SK-N-SH treated with all-trans-retinoic acid at 6 μM for 48 hours (cell line): ENCODE data around the gene TMEM208.

Experiments used
- ATAC-seq: fragments of 200-7000 bp; cut with Tn5 transposase; 3 replicates; pipeline ENCODE4 v1.9.1; 2020; ENCODE audit warnings: mild to moderate bottlenecking, moderate library complexity
- ARNTL ChIP-seq: fragments of 450-650 bp; formaldehyde crosslinking; IDR thresholded peaks from 2 replicates; pipeline ENCODE4 v1.5.0; 2020; ENCODE audit warnings: low read depth, mild to moderate bottlenecking, moderate library complexity, borderline replicate concordance
- BACH2 ChIP-seq: fragments of 250-450 bp; sonication (Bioruptor Pico); IDR thresholded peaks from 2 replicates; pipeline ENCODE4 v1.9.0; 2021; ENCODE audit warnings: mild to moderate bottlenecking, borderline replicate concordance
- CSDC2 ChIP-seq: fragments of 250-450 bp; sonication (Bioruptor Pico); IDR thresholded peaks from 2 replicates; pipeline ENCODE4 v1.5.0; 2020; ENCODE audit warnings: mild to moderate bottlenecking, moderate library complexity
- CSRNP3 ChIP-seq: fragments of 250-450 bp; sonication (Bioruptor Pico); IDR thresholded peaks from 2 replicates; pipeline ENCODE4 v1.5.1; 2021; ENCODE audit warnings: mild to moderate bottlenecking, moderate library complexity
- ESRRG ChIP-seq: fragments of 250-450 bp; sonication (Bioruptor Pico); IDR thresholded peaks from 2 replicates; pipeline ENCODE4 v1.6.1; 2021; ENCODE audit warnings: mild to moderate bottlenecking
- GLIS3 ChIP-seq: fragments of 250-450 bp; sonication (Bioruptor Pico); IDR thresholded peaks from 2 replicates; pipeline ENCODE4 v1.5.0; 2020; ENCODE audit warnings: mild to moderate bottlenecking, moderate library complexity
- ISL1 ChIP-seq: fragments of 250-450 bp; sonication (Bioruptor Pico); IDR thresholded peaks from 2 replicates; pipeline ENCODE4 v2.1.2; 2022; ENCODE audit warnings: mild to moderate bottlenecking, moderate library complexity
- OSR1 ChIP-seq: fragments of 250-450 bp; sonication (Bioruptor Pico); IDR thresholded peaks from 2 replicates; pipeline ENCODE4 v1.8.0; 2022; ENCODE audit warnings: moderate library complexity, mild to moderate bottlenecking, inconsistent platforms
- PATZ1 ChIP-seq: fragments of 250-450 bp; sonication (Bioruptor Pico); IDR thresholded peaks from 2 replicates; pipeline ENCODE4 v1.8.0; 2020; ENCODE audit warnings: mild to moderate bottlenecking, moderate library complexity, borderline replicate concordance
- POU6F1 ChIP-seq: fragments of 250-450 bp; sonication (Bioruptor Pico); IDR thresholded peaks from 2 replicates; pipeline ENCODE4 v1.8.0; 2021; ENCODE audit warnings: low read depth, mild to moderate bottlenecking, moderate library complexity, borderline replicate concordance
- RARB ChIP-seq: fragments of 250-450 bp; sonication (Bioruptor Pico); IDR thresholded peaks from 2 replicates; pipeline ENCODE4 v1.8.0; 2021; ENCODE audit warnings: mild to moderate bottlenecking, moderate library complexity
- SNAI2 ChIP-seq: fragments of 250-450 bp; sonication (Bioruptor Pico); IDR thresholded peaks from 2 replicates; pipeline ENCODE4 v1.5.0; 2020; ENCODE audit warnings: mild to moderate bottlenecking, moderate library complexity
- TCF4 ChIP-seq: fragments of 250-450 bp; sonication (Bioruptor Pico); IDR thresholded peaks from 2 replicates; pipeline ENCODE4 v1.8.0; 2021; ENCODE audit warnings: mild to moderate bottlenecking, moderate library complexity, borderline replicate concordance
- TOX ChIP-seq: fragments of 250-450 bp; sonication (Bioruptor Pico); IDR thresholded peaks from 2 replicates; pipeline ENCODE4 v1.8.0; 2021; ENCODE audit warnings: mild to moderate bottlenecking, moderate library complexity, borderline replicate concordance
- TSHZ2 ChIP-seq: fragments of 250-450 bp; sonication (Bioruptor Pico); IDR thresholded peaks from 2 replicates; pipeline ENCODE4 v1.5.0; 2020; ENCODE audit warnings: mild to moderate bottlenecking, moderate library complexity
- ZC3H10 ChIP-seq: fragments of 250-450 bp; sonication (Bioruptor Pico); IDR thresholded peaks from 2 replicates; pipeline ENCODE4 v1.5.1; 2021; ENCODE audit warnings: mild to moderate bottlenecking, moderate library complexity
- ZFP3 ChIP-seq: fragments of 250-450 bp; sonication (Bioruptor Pico); IDR thresholded peaks from 2 replicates; pipeline ENCODE4 v1.5.0; 2020; ENCODE audit warnings: mild to moderate bottlenecking, moderate library complexity
- ZFP30 ChIP-seq: fragments of 450-650 bp; formaldehyde crosslinking; IDR thresholded peaks from 2 replicates; pipeline ENCODE4 v1.5.0; 2022; ENCODE audit warnings: mild to moderate bottlenecking, moderate library complexity
- ZNF565 ChIP-seq: fragments of 450-650 bp; formaldehyde crosslinking; conservative IDR thresholded peaks from 2 replicates; pipeline ENCODE4 v1.5.0; 2020; ENCODE audit warnings: low read depth, mild to moderate bottlenecking, moderate library complexity
- ZNF70 ChIP-seq: fragments of 450-650 bp; formaldehyde crosslinking; IDR thresholded peaks from 2 replicates; pipeline ENCODE4 v1.5.0; 2020; ENCODE audit warnings: mild to moderate bottlenecking, moderate library complexity
- ZNF8 ChIP-seq: fragments of 450-650 bp; formaldehyde crosslinking; IDR thresholded peaks from 2 replicates; pipeline ENCODE4 v1.5.0; 2020; ENCODE audit warnings: mild to moderate bottlenecking, moderate library complexity
- TF ChIP-seq, protein P1 (sequence below): fragments of 250-450 bp; sonication (Bioruptor Pico); IDR thresholded peaks from 2 replicates; pipeline ENCODE4 v1.5.1; 2020; ENCODE audit warnings: low read depth, mild to moderate bottlenecking, moderate library complexity

TMEM208 gene

GRCh38 chr16:67228905-67229304 is 2.0 kb downstream of the TMEM208 start:
- ATAC-seq = no peak
- TF ChIP-seq SNAI2 (CRISPR knock-in tag) (no peak), POU6F1 (CRISPR knock-in tag) (no peak), CSRNP3 (CRISPR knock-in tag) (no peak), BACH2 (CRISPR knock-in tag) (no peak), OSR1 (CRISPR knock-in tag) (no peak), ZFP30 (CRISPR knock-in tag) (no peak), GLIS3 (CRISPR knock-in tag) (no peak), RARB (CRISPR knock-in tag) (no peak), TCF4 (CRISPR knock-in tag) (no peak), TSHZ2 (no peak), ZNF8 (no peak), PATZ1 (CRISPR knock-in tag) (no peak), ARNTL (CRISPR knock-in tag) (no peak), ESRRG (CRISPR knock-in tag) (no peak), ZFP3 (CRISPR knock-in tag) (no peak), TOX (CRISPR knock-in tag) (no peak), CSDC2 (CRISPR knock-in tag) (no peak), ISL1 (CRISPR knock-in tag) (no peak), ZC3H10 (CRISPR knock-in tag) (no peak)
- TF ChIP-seq, protein P1, sequence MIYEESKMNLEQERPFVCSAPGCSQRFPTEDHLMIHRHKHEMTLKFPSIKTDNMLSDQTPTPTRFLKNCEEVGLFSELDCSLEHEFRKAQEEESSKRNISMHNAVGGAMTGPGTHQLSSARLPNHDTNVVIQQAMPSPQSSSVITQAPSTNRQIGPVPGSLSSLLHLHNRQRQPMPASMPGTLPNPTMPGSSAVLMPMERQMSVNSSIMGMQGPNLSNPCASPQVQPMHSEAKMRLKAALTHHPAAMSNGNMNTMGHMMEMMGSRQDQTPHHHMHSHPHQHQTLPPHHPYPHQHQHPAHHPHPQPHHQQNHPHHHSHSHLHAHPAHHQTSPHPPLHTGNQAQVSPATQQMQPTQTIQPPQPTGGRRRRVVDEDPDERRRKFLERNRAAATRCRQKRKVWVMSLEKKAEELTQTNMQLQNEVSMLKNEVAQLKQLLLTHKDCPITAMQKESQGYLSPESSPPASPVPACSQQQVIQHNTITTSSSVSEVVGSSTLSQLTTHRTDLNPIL (CRISPR knock-in tag) = no peak
- TF ChIP-seq, all 23 proteins: peak for 0

GRCh38 chr16:67229906-67230808 is 3.2 kb downstream of the TMEM208 start:
- ATAC-seq = no peak
- TF ChIP-seq BACH2 (CRISPR knock-in tag) (no peak), ZNF8 (no peak), SNAI2 (CRISPR knock-in tag) (no peak), GLIS3 (CRISPR knock-in tag) (no peak), ZNF70 (CRISPR knock-in tag) (no peak), ZFP30 (CRISPR knock-in tag) (no peak), ARNTL (CRISPR knock-in tag) (no peak), ZNF565 (CRISPR knock-in tag) (no peak), PATZ1 (CRISPR knock-in tag) (no peak), ZFP3 (CRISPR knock-in tag) (no peak), CSDC2 (CRISPR knock-in tag) (no peak), CSRNP3 (CRISPR knock-in tag) (no peak)
- TF ChIP-seq, protein P1 (CRISPR knock-in tag) = no peak
